ENCODE results near the gene SEMA3D. TPM values are rescaled to one million over a fixed set of nuclear protein-coding genes. Genes with fewer than 3 reads are reported as not detected.

SEMA3D gene
- total RNA-seq, 2 donors from 2014 or later: 10.7 to 16.5 TPM

- no peaks in the 10 kb centered on the region for H3K9me3 ChIP-seq
- no peaks in the 10 kb centered on the region for H3K4me1 ChIP-seq (replicated peaks)
- no peak for DNase-seq (ENCODE audit: low spot score)
- no peaks in the 10 kb centered on the region for H3K27me3 ChIP-seq (replicated peaks; ENCODE audit: insufficient read depth)
- TF ChIP-seq CTCF (IDR thresholded peaks at IDR 0.05) (no peak), POLR2AphosphoS5 (IDR thresholded peaks at IDR 0.05) (no peak), POLR2A (IDR thresholded peaks at IDR 0.05) (no peak)
- no peaks in the 10 kb centered on the region for H3K36me3 ChIP-seq
- 67% methylated on average over 2 of the region's 2 CpGs for WGBS
- H3K4me3 ChIP-seq: no peak overlapping the region
- intact Hi-C loops (cut with DNase I): no loop called here
- H3K27ac ChIP-seq: no peak overlapping the region
These were observed 71.8 kb downstream of the SEMA3D start for GRCh38 chr7:85115006-85115405.

GRCh38 chr7:85114342-85114741, 72.5 kb downstream of the SEMA3D start:
- intact Hi-C loops (cut with DNase I): no loop called here
- no peak for DNase-seq (ENCODE audit: low spot score)
- Histone ChIP-seq H3K27ac (no peak overlapping the region), H3K27me3 (replicated peaks; ENCODE audit: insufficient read depth) (no peaks in the 10 kb centered on the region), H3K4me3 (no peak overlapping the region), H3K36me3 (no peaks in the 10 kb centered on the region), H3K4me1 (replicated peaks) (no peaks in the 10 kb centered on the region), H3K9me3 (no peaks in the 10 kb centered on the region)
- 93% methylated on average over 4 of the region's 4 CpGs for WGBS
- TF ChIP-seq POLR2A (IDR thresholded peaks at IDR 0.05) (no peak), POLR2AphosphoS5 (IDR thresholded peaks at IDR 0.05) (no peak), CTCF (IDR thresholded peaks at IDR 0.05) (no peak)

GRCh38 chr7:85111761-85112160, 75.1 kb downstream of the SEMA3D start:
- TF ChIP-seq POLR2AphosphoS5 (IDR thresholded peaks at IDR 0.05): no peak
- 97% methylated on average over 1 of the region's 1 CpG for WGBS
- no peaks in the 10 kb centered on the region for H3K4me1 ChIP-seq (replicated peaks)
- H3K27me3 ChIP-seq (replicated peaks; ENCODE audit: insufficient read depth): no peaks in the 10 kb centered on the region
- H3K9me3 ChIP-seq: no peaks in the 10 kb centered on the region
- DNase-seq (ENCODE audit: low spot score): no peak
- no peak overlapping the region for H3K27ac ChIP-seq
- H3K36me3 ChIP-seq: no peaks in the 10 kb centered on the region
- no peak overlapping the region for H3K4me3 ChIP-seq
- intact Hi-C loops (cut with DNase I): no loop called here

GRCh38 chr7:85106719-85107118, 80.1 kb downstream of the SEMA3D start:
- no peak for DNase-seq (ENCODE audit: low spot score)
- H3K36me3 ChIP-seq: no peaks in the 10 kb centered on the region
- no peaks in the 10 kb centered on the region for H3K4me1 ChIP-seq (replicated peaks)
- intact Hi-C loops (cut with DNase I): no loop called here
- H3K27me3 ChIP-seq (replicated peaks; ENCODE audit: insufficient read depth): no peaks in the 10 kb centered on the region
- H3K4me3 ChIP-seq: no peak overlapping the region
- 94% methylated on average over 5 of the region's 5 CpGs for WGBS
- no peak overlapping the region for H3K27ac ChIP-seq
- TF ChIP-seq CTCF (IDR thresholded peaks at IDR 0.05) (no peak), POLR2A (IDR thresholded peaks at IDR 0.05) (no peak), POLR2AphosphoS5 (IDR thresholded peaks at IDR 0.05) (no peak)
- H3K9me3 ChIP-seq: no peaks in the 10 kb centered on the region

GRCh38 chr7:85104432-85105205, 82.2 kb downstream of the SEMA3D start:
- WGBS: 29% methylated on average over 4 of the region's 4 CpGs
- no peak overlapping the region for H3K4me3 ChIP-seq
- DNase-seq (ENCODE audit: low spot score): no peak
- H3K27me3 ChIP-seq (replicated peaks; ENCODE audit: insufficient read depth): no peaks in the 10 kb centered on the region
- no peaks in the 10 kb centered on the region for H3K36me3 ChIP-seq
- intact Hi-C loops (cut with DNase I): no loop called here
- no peaks in the 10 kb centered on the region for H3K4me1 ChIP-seq (replicated peaks)
- H3K9me3 ChIP-seq: no peaks in the 10 kb centered on the region
- TF ChIP-seq POLR2AphosphoS5 (IDR thresholded peaks at IDR 0.05) (no peak), CTCF (IDR thresholded peaks at IDR 0.05) (no peak), POLR2A (IDR thresholded peaks at IDR 0.05) (no peak)
- no peak overlapping the region for H3K27ac ChIP-seq

Data from prostate gland (tissue), 2 donors.